NCI-H2107 (cell line): ENCODE data around the gene LZTS2.

Experiments
- DNase-seq: peaks from one replicate; lab custom pipeline; 2025; lab: John Stamatoyannopoulos, UW

LZTS2 gene

DNA sequence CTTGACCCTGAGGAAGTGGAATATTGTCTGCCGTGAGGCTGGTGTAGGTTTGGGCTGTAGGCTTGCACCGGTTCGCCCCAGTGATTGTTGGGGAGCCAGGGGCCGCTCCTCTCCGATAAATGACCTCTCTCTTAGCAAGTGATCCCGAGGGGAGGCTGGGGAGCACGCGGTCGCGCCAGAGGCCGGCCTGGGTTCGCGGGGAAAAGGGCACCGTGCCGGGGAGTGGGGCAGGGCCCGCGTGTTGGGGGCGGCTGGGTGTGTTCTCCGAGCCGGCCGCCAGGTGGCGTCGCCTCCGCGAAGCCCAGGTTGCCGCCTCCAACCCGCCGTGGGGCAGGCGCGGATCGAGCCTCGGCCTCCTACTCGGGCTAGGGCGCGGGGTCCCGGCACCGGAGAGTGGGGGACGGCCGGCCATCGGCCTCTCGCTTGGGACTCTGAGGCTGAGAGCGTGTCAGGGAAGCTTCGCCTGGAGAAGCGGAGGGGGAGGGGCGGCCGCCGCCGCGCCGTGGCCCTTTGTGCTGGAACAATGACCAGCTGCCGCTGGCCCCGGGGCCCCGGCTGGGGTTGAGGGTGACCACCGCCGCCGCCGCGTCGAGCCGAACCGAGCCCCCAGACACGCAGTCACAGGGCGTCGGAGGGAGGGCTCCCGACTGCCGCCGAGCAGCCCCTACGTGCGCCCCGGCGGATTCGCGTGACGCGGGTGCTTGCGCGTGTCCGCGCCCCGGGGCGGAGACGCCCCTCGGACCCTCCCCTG is 442 bp upstream of the LZTS2 start:
- DNase-seq = peak; percentile 9

DNA sequence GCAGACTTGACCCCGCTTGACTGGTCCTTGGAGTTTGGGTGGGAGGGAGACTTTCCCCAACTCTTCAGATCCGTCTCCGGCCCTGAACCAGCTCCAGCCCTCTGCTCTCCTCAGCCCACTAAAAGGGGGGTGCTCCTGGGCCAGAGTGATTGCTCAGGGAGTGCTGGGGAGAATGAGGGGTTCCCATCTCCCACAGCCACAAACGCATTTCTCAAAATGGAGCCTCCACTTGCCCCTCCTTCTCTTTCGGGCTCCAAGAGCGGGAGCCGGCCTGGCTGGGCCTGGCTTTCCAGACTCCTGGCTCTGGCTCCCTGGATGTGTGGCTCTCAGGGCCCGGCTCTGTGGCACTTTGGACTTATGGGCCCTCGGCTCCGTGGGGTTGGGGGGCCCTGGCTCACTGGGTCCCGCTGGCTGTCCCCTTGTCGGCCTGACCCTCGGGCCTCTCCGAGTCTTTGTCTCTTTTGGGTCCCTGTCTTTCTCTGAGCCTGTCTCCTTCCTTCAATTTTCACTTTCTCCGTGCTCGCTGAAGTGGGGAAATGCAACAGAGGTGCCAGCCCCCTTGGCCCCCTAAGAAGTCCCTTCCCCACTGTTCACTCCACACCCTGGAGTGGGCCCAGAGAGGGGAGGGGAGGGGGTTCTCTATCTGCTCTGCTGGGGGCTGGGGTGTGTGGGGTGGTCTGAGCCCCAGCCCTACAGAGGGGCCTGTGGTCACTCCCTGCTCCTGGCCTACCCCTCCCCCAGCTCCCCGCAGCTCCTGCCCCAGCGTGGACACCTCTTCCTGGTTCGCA is 713 bp downstream of the LZTS2 start:
- no peak for DNase-seq

DNA sequence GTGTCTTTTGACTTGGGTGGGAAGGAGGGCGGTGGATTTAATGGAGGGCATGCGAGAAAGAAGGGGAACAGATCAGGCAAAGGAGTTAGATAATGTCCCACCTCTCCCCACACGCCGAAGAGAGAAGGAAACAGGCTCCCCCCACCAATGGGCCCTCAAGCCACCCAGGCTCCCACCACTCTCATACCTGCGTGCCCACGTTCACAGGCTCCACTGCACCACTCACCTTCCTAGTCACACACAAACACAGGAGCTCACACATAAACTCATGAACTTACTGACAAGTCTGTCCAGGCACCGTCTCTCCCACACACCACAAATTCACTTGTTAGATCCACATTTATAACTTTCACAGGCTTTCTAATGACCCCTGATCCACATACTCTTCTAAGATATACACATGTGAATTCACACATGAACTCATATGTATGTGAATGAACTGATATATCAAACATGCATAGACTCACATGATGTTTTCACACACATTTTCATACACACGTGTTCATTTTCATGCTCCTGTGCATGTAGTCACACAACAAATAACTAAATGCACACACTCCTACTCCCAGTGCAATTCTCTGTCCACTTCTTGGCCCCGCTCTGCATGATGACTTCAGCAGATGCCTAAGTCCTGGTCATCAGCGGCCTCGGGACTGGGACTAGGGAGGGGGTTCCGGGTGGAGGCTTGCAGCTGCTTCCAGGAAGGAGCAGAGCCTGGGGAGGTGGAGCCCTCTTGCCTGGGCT is 1.5 kb downstream of the LZTS2 start:
- no peak for DNase-seq

DNA sequence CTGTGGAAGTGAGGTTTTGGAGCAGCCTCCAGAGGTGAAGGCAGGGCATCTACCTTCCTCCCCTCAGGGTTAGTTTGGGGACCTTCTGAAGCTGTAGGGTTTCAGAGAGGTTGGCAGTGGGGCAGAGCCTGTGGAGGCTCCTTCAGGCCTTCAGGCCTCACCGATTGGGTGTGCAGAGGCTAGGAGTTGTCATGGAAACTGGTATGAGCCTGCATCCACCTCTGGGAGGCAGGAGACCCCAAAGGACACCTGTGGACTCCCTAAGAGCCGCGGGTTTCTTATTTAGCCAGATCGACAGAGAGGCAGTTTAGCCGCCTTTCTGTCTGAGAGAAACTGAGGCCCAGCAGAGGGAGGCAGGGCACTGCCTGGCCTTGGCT is 2.0 kb downstream of the LZTS2 start:
- DNase-seq = no peak

DNA sequence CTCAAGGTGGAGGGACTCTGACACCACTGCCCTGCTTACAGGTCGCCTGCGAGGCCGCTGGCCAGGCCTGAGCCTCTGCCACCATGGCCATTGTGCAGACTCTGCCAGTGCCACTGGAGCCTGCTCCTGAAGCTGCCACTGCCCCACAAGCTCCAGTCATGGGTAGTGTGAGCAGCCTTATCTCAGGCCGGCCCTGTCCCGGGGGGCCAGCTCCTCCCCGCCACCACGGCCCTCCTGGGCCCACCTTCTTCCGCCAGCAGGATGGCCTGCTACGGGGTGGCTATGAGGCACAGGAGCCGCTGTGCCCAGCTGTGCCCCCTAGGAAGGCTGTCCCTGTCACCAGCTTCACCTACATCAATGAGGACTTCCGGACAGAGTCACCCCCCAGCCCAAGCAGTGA is 2.8 kb downstream of the LZTS2 start:
- DNase-seq = no peak

DNA sequence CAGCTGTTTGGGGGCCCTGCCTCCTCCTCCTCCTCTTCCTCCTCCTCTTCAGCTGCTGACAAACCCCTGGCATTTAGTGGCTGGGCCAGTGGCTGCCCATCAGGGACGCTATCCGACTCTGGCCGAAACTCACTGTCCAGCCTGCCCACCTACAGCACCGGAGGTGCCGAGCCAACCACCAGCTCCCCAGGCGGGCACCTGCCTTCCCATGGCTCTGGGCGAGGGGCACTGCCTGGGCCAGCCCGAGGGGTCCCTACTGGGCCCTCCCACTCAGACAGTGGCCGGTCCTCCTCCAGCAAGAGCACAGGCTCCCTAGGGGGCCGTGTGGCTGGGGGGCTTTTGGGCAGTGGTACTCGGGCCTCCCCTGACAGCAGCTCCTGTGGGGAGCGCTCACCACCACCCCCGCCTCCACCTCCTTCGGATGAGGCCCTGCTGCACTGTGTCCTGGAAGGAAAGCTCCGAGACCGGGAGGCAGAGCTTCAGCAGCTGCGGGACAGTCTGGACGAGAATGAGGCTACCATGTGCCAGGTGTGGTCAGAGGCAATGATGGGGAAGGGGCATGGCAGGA is 4.1 kb downstream of the LZTS2 start:
- DNase-seq = no peak

DNA sequence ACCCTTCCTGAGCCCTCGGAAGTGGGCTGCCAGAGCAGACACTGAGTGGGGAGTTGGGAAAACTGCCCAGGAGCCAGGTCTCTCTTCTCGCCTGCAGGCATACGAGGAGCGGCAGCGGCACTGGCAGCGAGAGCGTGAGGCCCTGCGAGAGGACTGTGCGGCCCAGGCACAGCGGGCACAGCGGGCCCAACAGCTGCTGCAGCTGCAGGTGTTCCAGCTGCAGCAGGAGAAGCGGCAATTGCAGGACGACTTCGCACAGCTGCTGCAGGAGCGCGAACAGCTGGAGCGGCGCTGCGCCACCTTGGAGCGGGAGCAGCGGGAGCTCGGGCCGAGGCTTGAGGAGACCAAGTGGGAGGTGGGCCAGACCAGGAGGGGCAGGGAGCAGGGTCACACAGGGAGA is 5.8 kb downstream of the LZTS2 start:
- no peak for DNase-seq

DNA sequence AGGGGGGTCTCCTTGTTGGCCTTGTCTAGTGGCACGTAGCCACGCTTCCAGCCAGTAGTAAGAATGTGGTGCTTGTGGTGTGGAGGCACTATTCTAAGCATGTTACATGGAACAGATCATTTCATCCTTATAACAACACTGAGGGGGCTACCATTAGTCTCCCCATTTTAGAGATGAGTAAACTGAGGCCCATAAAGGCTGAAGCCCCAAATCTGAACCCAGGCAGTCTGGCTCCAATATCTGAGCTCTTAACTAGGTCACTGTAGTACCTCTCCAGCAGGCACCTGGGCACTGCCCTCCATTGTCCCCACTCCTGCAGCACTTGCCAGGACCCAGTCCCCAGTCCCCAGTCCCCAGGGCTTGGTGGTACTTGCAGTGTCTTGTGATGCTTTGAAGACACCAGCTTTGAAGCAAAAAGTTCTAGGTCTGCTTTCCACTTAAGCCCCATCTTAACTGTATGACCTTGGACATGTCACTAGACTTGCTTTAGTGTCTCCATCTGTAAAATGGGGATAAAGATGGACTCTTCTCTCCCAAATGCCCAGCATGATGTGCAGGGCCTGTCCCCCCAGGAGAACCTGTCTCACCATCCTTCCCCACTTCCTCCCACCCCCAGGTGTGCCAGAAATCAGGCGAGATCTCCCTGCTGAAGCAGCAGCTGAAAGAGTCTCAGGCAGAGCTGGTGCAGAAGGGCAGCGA is 6.4 kb downstream of the LZTS2 start:
- no peak for DNase-seq

DNA sequence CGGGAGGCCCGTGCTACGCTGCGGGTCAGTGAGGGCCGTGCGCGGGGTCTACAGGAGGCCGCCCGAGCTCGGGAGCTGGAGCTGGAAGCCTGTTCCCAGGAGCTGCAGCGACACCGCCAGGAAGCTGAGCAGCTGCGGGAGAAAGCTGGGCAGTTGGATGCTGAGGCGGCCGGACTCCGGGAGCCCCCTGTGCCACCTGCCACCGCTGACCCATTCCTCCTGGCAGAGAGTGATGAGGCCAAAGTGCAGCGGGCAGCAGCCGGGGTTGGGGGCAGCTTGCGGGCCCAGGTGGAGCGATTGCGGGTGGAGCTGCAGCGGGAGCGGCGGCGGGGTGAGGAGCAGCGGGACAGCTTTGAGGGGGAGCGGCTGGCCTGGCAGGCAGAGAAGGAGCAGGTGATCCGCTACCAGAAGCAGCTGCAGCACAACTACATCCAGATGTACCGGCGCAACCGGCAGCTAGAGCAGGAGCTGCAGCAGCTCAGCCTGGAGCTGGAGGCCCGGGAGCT is 7.0 kb downstream of the LZTS2 start:
- no peak for DNase-seq

DNA sequence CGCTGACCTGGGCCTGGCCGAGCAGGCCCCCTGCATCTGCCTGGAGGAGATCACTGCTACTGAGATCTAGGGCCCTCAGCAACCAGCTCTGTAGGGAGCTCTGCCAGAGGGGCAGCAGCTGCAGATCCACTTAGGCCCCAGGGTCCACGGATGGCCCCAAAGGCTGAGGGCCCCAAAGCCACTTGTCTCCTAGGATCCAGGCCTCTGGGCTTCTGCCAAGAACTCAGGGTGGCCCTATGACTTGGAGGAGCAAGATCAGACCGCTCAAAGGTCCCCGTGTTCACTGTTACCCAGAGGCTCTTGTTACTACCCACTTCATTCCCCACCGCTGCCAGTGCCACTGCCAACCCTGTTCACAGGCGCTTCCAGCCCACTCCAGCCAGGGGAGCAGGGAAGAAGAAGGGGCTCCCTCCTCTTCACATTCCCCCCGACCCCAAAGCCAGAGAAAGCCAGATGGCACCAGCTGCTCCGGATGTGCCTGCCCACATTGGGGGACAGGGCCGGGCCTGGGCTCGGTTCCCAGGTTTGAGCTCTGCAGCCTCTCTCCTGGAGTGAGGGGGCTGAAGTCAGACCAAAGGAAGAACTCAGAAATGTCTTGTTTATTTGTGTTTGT is 7.6 kb downstream of the LZTS2 start:
- DNase-seq = no peak

DNA sequence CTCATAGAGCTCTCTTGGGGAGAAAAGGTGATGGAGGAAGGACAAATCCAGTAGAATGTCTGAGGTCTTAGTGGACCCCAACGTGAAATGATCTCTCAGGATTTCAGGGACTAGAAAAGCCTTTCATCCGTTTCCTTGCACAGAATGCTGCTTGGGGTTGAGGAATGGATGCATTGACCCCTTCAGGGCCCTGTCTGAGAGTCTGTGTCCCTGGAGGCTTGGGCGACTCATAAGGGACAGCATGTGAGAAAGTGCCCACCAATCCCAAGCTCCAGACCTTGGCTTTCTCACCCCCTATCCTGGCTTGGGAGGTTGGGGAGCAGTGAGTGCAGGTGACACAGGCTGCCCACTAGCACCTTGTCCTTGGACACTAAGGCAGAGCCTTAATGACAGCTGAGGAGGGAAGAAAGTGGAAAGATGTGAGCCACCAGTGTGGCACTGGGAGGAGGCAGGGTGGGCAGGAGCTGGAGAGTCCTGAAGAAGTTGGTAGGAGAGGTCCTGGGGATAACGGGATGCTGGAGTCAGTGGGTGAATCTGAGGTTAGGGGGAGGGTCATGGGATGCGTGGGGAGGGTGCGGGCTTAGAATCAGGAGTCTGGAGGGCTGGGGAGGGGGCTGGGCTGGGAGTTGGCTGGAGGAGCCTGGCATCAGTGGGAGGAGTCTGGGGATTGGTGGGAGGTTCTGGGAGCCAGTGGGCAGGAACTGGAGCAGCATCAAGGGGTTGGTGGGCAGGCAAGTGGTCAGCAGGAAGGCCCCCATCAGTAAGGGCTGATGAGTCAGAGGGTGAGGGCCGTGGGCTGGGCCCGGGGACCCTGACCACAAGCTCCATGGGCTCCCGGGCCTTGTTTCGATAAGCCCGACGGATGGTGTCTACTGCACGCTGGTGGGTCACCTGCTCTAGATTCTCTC is 8.6 kb downstream of the LZTS2 start:
- no peak for DNase-seq

DNA sequence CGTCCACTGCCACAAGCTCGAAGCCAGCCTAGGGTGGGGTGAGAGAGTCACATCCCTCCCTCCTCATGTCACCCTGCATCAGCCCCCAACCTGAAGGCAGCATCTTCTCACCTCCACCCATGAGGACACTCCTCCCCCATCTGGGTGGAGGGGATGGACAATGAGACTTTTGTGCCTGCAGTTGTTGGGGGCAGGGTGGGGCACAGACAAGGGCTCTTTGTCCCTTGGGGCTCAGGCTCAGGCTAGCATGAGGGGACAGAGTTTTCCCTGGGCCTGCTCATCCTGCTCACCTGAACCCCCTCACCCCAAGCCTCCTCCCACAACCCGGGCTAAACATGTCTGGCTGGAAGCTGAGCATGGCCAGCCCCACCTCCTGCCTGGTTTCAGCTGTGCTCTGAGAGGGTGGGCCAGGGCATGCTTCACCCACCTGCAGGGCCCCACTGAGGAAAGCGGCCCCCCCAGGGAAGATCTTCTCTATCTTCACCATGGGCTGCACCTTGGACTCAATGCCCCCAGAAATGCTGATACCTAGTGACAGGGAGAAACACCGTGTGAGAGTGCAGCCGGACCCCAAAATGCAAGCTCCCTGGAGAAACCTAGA is 9.3 kb downstream of the LZTS2 start:
- DNase-seq = no peak

DNA sequence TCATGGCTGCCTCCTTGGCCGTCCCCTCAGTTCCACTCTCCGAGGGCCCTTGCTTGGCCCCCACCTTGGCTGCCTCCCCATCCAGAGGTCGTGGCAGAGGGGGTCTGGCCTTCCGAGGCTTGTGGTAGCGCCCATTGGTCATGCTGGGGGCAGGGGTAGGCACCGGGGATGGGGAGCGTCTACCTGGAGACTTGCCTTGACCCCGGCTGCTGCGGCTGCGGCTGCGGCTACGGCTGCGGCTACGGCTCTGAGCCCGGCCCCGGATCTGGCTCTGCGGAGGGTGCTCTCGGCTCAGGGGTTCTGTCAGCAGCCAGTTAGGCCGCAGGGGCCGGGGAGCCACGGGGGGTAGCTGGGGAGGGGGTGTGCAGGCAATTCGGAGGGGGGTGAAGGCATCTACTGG is 10.7 kb downstream of the LZTS2 start:
- DNase-seq = no peak

DNA sequence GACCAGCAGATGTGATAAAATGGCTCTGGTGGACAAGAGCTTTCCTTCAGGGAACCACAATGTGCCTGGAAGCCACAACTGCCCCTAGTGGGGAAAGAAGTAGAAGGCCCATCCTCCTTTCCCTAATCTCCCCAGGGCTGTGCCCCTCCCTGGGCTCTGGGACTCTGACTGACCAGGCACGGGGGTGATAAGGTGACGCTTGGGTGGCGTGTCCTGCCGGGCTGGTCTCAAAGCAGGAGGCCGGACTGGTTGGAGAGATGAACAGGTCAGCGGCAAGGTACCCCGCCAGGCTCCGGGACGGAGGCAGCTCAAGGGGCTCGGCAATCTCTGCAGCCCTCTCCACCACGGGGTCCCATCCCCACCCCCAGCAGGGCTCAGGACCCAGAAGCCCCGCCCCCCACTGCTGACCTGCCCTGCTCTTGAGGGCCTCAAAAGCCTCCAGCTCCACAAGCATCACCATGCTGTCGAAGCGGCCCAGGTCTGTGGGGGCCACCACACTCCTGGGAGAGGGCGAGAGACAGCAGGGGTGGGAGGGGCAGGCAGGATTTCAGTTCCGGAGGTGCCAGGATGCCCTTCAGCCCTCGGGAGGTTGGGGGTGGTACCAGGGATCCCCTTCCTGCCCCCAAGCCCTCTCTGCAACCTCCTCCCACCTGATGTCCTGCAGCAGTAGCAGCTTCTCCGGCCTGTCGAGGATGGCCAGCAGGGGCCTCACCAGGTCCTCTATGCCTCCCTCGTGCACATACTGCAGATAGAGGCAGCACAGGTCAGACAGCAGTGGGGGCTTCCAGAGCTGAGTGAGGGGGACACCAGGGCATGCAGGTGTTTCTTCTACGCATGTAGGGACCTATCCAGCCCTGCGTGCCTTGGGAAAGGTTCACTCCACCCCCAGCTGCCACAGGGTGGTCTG is 12.2 kb downstream of the LZTS2 start:
- no peak for DNase-seq

DNA sequence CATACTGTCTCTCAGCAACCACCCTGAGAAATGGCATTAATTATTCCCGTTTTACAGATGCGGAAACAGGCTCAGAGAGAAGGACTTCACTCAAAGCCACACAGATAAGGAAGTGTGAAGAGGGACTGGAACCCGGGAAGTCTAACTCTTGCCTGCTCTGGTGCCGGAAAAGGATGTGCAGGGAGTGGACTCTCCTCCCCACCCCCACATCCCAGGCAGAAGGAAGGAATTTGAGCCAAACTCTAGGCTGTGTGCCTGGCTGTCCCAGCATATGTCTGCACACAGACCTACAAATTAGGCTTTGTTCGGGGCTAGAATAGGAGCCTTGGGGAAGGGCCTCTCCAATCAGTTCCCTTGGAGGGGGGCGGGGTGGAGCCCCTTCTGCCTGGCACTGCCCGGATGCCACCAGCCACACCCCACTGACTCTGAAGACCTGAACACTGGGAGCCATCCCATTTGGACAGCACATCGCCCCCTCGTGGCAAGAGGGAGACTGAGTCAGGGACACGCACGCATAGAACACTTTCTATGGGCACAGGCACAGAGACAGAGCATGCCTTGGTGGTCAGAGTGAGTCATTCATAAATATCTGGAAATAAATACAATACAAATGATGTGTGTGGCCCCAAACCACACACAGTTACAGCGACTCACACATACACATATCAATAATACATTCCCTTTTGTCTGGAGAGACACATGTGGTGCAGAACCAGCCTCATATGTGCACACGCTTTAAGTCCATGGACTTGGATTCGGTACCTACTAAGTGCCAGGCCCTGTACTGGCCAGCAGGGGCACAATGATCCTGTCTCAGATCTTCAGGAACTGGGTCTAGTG is 13.1 kb downstream of the LZTS2 start:
- peak; percentile 34 for DNase-seq

DNA sequence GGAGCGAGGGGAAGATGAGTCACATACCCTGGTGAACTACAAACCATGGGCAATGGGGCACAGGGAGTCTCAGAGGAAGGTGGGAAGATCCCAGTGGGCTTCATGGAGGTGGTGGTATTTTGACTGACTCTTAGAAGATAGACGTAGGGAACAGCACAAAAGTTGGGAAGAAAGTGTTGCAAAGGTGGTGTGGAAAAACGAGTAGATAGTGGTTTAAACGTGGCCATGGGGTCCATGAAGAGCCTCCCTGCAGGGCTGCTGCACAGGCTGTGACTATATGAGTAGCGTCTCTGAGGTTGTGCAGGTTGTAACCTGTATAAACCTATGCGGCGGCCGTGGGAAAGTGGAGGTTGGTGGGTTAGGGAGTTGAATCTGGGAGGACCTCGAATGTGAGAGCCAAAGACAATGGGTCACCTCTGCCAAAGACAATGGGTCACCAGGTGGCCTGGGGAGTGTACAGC is 13.8 kb downstream of the LZTS2 start:
- DNase-seq = no peak

DNA sequence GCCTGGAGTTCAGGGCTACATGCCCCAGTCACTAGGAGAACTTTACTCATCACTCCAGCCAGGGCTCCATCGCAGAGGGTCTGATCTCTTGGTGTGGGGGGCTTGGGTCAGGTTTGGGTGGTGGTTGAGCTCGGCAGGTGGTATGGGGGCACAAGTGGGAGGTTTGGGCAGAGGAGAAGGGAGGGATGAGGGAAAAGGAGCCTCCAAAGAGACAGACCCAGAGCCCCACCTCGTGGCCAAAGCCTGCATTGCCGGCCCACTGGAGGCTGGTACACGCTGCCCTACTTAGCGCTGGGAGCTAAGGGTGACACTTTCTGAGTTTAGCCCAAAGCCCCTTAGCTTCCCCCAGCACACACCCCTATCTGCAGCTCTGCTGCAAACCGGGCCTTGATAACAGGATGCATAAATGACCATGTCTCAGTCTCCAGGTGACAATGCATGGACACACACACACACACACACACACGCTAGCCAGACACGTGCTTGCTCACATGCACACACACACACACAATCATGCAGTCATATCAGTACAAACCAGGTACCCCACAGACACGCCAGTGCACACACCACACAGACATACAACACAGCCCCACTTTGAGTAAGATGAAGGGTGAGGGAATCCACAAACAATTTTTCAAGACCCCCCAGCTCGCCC is 14.7 kb downstream of the LZTS2 start:
- DNase-seq = no peak
